CD4-positive, alpha-beta T cell treated with Interferon gamma for 1 hour (primary cell): ENCODE measurements around the gene ANKRD39.
"Not testable (repeated sequence)": the region's sequence is repeated elsewhere in the genome, so short reads cannot be mapped to it uniquely, and the experiment has no call there.

ENCODE experiments used
- DNase-seq: peaks from one replicate; pipeline ENCODE4 v3.0.0-alpha.2; 2020

Gene ANKRD39, protein sequence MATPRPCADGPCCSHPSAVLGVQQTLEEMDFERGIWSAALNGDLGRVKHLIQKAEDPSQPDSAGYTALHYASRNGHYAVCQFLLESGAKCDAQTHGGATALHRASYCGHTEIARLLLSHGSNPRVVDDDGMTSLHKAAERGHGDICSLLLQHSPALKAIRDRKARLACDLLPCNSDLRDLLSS

DNA sequence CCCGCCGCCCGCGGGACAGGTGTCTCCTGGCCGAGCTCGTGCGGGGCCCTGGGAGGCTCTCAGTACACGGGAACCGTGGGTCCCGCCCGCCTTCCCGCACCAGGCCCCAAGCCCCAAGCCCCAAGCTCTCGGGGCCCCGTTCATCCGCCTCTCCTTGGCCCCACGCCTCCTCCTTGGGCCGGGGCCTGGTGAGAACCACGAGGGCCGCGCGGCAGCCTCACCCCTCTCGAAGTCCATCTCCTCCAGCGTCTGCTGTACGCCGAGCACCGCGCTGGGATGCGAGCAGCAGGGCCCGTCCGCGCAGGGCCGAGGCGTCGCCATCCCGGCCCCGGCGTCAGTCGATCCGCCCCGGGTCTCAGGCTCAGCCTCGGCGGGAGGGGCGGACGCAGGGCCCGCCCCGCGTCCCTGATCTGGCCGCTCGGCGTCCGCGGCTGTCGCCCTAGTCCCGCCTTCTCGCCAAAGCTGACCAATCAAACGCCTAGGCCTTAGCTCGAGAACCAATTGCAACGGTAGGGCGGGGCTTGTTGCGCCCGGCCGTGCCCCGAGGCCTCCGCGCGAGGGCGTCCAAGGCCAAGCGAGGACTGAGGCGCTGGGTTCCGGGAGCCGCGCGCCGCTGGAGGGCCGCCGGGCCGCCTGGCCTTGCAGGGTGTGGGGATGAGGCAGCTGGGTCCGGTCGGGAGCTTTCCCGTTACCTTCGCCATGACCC, at the start of gene ANKRD39:
ANKRD39 (minus strand) TSS at position 350 of the 706 bp plus-strand sequence; CDS start at position 321, 29 bp downstream.
- peak; percentile 97 for DNase-seq

DNA sequence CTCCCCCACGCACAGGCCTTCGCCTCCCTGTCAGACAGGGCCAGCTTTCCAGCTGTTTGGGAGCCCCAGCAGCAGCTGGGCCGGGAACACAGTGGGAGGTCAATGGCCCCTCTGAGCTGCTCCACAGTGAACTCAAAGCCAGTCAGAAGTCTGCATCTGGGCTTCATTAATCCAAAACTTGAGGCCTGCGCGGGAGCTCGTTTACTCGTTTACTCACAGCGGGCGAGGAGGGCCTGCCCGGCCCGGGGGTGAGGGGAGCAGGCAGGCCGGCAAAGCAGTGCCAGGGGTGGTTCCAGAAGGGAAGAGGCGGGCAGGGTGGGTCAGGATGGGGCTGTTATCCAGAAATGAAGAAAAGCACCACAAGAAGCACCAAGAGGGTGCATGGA, 48.9 kb upstream of the ANKRD39 start:
- no peak for DNase-seq

DNA sequence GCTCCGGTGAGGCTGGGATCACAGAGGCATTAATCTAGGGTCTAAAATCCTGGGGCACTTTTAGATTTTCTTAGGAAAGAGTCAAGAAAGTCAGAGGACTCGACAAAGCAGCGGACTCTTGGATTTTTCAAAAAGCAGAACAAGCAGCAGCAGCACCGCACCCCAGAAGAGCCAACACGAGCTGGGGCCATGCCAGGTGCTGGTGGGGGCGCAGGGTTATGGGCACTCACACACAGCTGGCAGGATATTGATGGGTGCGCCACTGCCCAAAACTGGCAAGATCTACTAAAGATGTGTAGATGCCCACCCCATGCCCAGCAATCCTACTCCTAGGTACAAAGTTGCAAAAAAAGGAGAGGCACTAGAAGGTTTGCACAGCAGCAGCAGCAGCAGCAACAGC, 46.0 kb upstream of the ANKRD39 start:
- DNase-seq = no peak

DNA sequence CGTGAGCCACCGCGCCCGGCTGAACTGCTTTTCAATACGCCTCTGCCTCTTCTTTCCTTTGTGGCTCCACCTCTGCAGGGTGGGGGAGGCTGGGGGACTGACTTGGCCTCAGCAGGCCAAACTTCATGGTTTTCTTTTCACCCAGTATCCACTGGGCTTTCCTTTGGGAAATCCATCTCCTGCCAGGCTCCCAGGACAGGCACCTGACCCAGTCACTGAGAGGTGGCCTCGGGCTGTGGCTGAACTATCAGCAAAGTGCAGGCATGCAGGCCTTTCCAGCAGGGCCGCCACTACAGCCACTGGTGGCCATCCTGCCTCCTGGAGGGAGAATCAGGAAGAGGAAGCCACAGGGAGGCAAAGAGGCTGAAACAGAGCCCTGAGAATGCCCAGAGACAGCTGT, 45.5 kb upstream of the ANKRD39 start:
- no peak for DNase-seq

DNA sequence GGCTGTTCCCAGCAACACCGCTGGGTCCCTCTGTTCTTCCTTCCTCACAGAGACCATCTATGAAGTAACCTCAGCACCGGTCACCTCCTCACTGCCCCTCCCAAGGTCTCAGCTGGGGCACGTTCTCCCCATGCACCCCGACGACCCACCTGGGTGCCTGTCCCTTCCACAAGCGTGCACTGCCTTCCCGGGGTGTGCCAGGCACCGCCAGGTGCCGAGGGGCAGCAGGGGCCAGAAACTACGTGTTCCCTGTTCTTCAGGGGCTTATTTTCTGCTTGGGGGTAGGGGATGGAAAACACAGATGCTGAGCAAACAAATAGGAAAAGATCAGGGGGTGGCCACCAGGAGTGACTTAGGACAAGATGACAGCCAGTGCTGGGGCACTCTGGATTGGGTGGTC, 42.4 kb upstream of the ANKRD39 start:
- DNase-seq = no peak

DNA sequence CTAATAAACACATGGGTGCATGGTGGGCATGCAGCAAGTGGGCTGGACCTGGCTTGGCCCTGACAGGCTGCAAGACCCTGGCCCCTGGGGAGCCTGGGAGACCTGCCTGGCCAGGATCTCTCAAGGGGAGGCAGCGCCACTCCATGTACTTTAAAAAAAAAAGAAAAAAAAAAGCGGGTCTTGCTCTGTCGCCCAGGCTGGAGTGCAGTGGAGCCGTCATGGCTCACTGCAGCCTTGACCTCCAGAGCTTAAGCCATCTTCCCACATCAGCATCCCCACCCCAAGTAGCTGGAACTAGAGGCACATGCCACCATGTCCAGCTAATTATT, 41.6 kb upstream of the ANKRD39 start:
- DNase-seq = no peak

DNA sequence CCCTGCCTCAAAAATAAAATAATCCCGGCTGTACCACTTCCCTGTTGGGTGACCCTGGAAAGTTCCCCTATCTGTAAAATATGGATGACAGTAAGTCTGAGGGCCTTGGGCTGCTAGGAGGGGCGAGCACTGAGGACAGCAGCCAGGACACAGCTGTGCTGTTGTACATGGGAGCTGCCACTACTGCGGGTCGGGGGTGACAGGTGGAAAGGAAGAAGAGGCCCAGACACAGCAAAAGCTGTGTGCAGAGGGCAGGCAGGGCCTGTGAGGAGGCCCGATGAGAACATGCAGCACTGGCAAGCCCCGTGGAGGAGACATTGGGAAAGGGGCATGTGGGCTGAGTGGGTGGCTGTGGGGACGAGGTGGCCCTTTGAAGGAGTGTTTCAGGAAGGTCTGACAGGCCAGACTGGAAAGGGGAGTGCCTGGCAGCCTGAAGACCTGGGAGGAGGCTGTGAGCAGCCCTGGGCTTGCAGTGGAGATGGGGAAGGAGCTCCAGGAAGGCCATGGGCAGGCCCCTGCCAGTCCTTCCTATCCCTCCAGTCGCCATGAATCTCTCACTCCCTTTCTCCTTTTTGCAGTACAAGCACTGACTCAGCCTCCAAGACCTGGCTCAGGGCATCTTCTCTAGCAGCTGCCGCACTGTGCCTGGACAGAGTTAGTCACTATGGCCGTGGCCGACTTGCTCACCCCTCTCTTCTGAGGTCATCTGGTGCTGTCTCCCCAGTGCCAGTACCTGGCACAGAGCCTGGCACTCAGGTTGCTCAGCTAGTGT, 41.0 kb upstream of the ANKRD39 start:
- no peak for DNase-seq

DNA sequence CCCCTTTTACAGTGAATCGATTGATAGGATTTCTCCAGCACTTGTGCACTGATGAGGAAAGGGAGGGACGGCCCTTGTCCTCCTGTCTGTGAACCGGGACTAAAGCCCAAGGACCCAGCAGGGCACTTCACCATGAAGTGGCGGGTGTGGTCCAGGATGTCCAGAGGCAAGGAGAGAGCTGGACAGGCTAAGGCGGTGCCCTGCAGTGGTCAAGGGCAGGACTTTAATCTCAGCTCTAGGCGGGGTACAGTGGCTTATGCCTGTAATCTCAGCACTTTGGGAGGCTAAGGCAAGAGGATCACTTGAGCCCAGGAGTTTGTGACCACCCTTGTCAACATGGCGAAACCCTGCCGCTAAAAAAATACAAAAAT, 40.3 kb upstream of the ANKRD39 start:
- DNase-seq = no peak

DNA sequence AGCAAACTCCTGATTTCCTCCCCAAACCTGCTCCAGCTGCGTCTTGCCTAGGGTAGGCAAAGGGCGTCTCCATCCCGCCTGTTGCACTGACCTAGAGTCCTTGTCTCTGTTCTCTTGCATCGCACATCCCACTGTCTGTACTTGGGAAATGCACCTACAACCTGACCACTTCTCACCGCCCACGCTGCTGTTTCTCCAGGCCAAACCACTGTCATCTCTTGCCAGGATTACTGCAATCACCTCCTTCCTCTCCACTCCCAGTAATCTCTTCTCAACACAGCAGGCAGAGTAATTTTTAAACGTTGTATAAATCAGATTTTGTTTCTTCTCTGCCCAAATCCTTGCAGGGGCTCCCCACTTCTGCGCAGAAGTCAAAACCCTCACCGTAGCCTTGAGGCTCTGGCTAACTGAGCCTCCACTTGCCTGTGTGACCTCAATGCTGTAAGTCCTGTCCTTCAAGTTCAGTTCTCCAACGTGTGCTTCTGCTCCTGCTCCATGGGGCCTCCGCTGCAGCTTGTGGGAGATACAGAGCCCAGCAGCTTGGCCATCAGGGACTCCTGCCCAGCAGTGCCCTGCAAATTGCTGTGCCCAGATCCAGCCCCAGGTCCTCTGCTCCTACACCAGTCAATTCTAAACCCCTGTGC, 39.8 kb upstream of the ANKRD39 start:
- DNase-seq = no peak

DNA sequence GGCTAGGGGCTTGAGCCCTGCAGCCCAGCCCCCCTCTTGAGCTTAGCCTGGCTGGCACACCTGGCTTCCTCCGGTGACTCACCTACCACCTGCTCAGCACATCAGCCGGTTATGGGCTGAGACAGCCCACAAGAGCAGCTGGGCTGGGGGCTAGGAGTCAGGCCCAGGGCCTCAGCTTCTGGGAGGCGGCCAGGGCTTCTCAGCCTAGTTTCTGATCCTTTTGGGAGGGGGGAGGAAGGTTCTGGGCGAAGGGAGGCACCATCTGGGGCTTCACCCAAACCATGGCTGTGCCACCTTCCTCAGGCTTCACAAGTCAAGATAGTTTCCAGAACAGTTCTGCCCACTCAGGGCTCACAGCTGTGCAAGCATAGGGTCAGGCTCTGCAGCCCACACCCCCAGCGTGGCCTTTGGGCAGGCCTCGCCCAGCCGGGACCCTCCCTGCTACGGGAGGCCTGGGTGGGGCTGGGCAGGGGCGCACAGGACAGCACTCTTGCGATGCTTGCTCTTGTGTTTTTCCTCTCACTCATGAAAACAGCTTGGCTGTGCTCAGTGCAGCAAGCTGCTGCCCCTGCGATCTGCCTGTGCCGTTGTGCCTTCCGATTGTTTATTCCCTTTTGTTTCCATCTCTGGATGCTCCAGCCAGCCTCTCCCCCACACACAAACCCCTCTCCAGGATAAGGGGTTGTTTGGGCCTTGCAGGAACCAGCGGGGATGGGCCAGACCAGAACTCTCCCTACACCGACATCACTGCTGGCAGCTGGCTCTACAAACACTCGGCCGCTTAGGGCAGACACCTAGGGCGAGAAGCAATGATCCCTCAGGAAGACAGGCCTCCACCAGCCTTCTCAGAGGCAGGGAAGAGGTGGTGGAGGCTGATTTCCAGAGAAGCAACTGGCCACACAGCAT, 38.2 kb upstream of the ANKRD39 start:
- DNase-seq = no peak

DNA sequence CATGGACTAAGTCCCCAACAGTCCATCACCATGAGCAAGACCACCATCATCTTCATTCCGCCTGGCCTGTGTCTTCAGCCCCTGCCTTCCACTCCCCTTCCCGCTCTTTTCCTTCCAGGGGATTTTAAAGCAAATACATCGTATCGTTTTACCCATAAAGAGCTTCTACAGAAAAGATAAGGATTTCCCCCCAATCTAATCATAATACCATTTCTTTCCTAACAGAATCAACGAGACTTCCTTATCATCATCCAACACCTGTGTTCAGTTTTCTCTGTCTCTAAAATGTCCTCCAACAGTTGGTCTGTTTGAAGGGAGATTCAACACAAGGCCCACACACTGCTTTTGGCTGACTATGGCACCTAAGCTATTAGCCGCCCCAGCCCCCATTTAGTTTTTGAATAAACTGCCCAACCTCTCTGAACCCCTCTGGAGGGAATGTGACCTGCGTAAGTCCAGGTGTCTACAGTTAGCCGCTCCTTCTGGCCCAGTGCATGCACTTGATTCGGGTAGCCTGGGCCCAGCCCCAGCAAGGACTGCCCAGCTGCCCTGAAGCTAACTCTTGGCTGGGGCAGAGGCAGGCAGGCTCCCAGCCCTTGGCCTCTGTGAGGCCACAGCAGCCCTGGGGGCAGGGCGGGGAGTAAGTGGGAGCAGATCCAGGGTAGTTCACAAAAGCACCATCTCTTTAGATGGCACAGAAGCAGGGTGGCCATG, 37.4 kb upstream of the ANKRD39 start:
- DNase-seq = no peak

DNA sequence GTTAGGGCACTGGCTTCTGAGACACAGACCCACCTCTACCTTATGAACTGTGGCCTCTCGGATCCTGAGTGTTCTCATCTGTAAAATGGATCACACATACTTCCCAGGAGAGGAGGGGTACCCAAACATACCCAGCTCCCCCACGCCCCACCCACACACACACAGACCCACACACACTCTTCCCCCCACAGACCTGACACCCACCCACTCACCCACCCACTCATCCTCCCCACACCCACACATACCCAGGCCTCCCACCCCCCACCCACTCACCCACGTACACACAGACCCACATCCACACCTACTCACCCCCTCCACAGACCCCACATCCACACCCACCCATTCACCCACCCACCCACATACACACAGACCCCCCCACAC, 36.3 kb upstream of the ANKRD39 start:
- no peak for DNase-seq

DNA sequence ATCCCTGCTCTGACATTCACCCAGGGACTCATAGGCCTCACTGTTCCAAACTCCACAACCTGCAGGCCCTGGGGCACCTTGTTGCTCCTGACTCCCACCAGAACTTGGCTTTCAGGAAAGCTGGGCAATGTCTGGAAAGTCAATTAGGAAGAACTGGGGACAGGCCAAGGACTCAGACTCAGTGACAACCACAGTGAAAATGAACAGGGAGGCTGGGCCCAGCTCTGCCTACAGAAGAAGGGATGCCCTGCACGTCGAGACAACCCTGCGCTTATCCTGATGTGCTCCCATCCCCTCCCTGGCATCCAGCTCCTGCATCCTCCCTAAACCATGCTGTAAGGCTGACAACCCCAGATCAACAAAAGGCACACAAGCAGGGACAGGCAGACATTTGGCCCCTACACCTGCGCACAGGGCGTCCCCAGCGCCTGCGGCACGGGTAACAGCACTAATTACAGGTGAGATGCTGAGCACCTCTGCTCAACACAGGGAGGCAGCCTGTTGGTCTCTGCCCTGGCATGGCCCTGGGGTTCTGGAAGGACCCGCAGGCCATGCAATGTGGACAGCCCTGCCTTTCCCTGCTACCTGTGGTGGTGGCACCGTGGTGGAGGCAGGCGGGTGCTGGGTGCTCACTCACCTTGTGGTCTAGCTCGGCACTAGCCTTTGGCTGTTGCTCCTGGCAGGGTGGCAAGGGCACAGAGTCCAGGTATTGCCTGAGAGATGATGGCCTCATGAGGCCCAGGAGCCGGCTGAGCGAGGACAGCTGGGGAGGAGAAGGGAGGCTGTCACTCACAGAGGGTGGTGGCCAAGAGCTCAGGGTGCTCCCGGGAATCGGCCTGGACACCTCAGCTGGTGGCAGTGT, 35.7 kb upstream of the ANKRD39 start:
- DNase-seq = no peak

DNA sequence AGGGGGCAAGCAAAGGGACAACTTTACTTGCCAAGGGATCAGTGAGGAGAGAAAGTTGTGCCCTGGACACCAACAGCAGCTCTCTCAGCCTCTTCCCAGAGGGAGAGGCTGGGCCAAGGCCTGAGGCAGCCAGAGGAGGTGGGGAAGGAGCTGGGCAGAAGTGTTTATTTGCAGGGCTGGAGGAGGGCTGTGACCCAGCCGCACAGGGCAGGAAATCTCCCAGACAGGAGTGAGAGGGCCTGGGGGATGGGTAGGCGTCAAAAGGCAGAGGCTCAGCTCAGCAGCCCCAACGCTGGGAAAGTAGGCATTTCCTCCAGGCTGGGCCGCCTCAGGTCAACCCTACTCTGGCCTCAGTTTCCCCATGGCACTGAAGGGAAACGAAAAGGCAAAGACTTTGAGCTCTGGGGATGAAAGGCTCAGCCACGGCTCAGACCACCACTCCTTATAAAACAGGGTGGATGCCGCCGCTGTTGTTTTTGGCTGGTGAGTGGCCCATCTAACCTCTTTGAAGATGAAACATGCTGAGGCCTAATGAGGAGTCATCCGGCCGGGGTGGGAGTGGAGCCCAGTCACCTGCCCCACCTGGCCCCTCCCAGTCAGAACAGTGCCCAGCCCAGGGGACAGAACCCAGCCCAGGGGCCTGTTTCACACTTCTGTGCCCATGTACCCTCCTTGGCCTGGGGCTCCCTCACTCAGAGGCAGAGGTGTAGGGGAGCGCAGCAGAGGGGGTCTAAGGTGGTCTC, 33.9 kb upstream of the ANKRD39 start:
- DNase-seq = no peak

DNA sequence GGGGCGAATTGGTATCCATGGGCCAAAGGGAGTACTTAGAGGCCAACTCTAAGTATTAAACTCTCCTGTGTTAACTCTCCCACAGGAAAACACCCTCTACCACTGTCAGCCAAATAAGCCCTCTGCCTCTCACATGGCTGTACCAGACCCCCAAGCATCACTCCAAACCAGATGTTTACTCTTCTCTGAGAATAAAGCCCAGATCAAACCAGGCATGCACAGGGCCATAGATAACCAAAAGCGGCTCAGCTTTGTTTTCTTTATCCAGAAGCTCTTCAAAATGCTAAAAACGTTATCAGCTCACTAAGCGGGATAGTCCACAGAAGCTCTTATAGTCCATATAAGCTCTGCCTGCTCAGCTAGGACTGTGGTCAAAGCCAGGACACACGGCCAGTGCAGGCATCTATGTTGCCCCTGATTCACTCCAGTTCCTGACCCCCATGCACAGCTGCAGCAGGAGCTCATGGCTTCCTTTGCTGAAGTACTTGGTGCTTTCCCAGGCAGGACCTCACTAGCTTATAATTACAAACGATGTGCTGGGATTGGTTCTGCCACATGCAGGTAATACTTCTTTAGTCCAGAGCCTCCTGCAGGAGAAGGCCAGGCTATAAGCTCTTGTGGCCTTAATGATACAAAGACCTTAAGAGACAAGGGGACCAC, 33.0 kb upstream of the ANKRD39 start:
- DNase-seq = no peak

DNA sequence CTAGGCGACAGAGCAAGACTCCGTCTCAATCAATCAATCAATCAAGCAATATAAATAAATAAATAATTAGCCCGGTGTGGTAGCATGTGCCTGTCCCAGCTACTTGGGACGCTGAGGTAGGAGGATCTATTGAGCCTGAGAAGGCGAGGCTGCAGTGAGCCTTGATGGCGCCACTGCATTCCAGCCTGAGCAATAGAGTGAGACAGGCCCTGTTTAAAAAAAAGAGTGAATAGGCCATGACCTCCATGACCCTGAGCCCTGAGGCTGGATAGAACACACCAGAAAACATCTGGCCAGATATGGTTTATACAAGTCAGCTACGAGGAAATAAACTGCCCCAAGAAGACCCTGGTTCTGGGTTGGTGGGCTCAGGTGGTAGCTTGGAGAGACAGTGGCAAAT, 32.4 kb upstream of the ANKRD39 start:
- DNase-seq = no peak

DNA sequence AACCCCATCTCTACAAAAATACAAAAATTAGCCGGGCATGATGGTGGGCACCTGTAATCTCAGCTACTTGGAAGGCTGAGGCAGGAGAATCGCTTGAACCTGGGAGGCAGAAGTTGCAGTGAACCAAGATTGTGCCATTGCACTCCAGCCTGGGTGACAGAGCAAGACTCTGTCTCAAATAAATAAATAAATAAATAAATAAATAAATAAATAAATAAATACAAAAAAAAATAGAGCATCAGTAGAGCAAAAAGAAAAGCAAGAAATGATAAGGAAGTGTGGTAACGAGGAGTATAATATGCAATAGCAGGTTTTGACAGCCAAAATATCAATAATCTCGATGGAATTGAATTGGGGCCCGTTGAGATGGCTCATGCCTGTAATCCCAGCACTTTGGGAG, 31.7 kb upstream of the ANKRD39 start:
- DNase-seq = not testable (repeated sequence)

DNA sequence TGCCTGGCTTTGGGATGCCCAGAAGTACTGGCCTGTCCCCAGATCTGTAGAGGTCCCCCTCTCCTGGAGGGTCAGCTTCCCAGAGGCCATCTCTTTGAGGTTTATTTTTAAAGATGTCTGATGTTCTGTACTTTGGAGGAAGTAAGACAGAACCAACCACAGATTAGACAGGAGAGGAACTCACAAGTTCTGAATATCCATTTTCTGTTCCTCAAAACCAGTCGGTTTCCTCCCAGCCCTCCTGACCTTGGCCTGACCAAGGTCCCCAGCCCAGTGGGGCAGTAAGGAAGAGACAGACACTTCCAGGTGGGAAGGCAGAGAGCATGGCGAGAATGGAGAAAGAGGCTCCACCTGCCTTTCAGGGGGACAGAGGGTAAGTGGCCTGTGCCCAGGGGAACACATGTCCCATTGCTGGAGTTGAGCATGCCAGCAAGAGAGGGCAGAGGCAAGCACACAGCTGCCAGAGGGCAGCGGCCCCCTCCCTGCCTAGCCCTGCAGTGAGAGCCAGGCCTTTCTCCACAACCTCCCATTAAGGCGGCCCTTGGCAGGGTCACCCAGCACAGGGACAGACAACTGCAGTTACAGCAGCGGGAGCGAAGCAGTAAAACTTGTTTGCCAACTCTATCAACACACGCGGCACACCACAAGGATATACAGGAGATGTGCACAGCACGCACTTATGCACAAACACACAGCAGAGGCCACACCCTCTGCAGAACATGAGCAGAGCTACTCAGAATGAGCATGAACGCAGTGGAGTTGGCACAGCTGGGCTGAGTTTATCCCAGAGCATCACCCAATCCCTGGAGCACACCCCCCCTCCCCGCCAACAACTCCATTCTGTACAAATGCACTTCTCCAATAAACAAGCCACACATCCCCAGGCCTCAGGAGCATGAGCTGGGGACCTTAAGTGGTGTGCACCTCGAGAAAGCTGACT, 30.5 kb upstream of the ANKRD39 start:
- no peak for DNase-seq
